Osteocyte (in vitro differentiated cells): ENCODE results near the gene CBLL2. TPM values are rescaled to one million over a fixed set of nuclear protein-coding genes. Genes with fewer than 3 reads are reported as not detected.
A peak's percentile ranks its signal among the peaks of the same experiment; 100 is the strongest.

ENCODE experiments used
- DNase-seq: peaks from one replicate; pipeline ENCODE4 v3.0.0; 2021; ENCODE audit warnings: mixed read lengths; ENCODE audit not compliant: unreplicated experiment; ENCODE audit errors: extremely low spot score
- H3K27ac Mint-ChIP-seq: one replicate; pipeline ENCODE4 v1.8.0; 2021; ENCODE audit warnings: mild to moderate bottlenecking, mixed read lengths; ENCODE audit not compliant: unreplicated experiment
- H3K27me3 Mint-ChIP-seq: one replicate; pipeline ENCODE4 v1.8.0; 2021; ENCODE audit warnings: mixed read lengths; ENCODE audit not compliant: unreplicated experiment
- H3K36me3 Mint-ChIP-seq: one replicate; pipeline ENCODE4 v1.8.0; 2021; ENCODE audit warnings: mixed read lengths; ENCODE audit not compliant: unreplicated experiment
- H3K4me1 Mint-ChIP-seq: one replicate; pipeline ENCODE4 v1.8.0; 2021; ENCODE audit warnings: mixed read lengths; ENCODE audit not compliant: unreplicated experiment
- H3K4me3 Mint-ChIP-seq: one replicate; pipeline ENCODE4 v1.8.0; 2021; ENCODE audit warnings: mild to moderate bottlenecking, moderate library complexity, mixed read lengths; ENCODE audit not compliant: unreplicated experiment
- H3K9me3 Mint-ChIP-seq: one replicate; pipeline ENCODE4 v1.8.0; 2021; ENCODE audit warnings: mixed read lengths; ENCODE audit not compliant: unreplicated experiment
- total RNA-seq: library from RNA; stranded (reverse); gene quantifications from 2 replicates; pipeline ENCODE4 v1.2.1, GENCODE V29; 2021
- TF ChIP-seq, protein P1 (sequence below): fragments of 200-600 bp; sonication (generic); IDR thresholded peaks from 2 replicates; pipeline ENCODE4 v1.5.0; 2021; ENCODE audit warnings: antibody characterized with exemption, mild to moderate bottlenecking, moderate library complexity

The CBLL2 gene
- total RNA-seq, 1 donor from 2014 or later = not detected

GRCh38 chrX:22248401-22248800 lies 24.3 kb upstream of the CBLL2 start:
- no peak for DNase-seq
- Mint-ChIP-seq H3K4me3 (no peak overlapping the region), H3K27ac (peak overlapping the region; percentile 47), H3K36me3 (no peaks in the 10 kb centered on the region), H3K9me3 (peaks cover 2% of the 10 kb centered on the region), H3K27me3 (no peaks in the 10 kb centered on the region), H3K4me1 (peaks cover 33% of the 10 kb centered on the region)
- TF ChIP-seq, protein P1, sequence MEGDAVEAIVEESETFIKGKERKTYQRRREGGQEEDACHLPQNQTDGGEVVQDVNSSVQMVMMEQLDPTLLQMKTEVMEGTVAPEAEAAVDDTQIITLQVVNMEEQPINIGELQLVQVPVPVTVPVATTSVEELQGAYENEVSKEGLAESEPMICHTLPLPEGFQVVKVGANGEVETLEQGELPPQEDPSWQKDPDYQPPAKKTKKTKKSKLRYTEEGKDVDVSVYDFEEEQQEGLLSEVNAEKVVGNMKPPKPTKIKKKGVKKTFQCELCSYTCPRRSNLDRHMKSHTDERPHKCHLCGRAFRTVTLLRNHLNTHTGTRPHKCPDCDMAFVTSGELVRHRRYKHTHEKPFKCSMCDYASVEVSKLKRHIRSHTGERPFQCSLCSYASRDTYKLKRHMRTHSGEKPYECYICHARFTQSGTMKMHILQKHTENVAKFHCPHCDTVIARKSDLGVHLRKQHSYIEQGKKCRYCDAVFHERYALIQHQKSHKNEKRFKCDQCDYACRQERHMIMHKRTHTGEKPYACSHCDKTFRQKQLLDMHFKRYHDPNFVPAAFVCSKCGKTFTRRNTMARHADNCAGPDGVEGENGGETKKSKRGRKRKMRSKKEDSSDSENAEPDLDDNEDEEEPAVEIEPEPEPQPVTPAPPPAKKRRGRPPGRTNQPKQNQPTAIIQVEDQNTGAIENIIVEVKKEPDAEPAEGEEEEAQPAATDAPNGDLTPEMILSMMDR = no peak

DNA sequence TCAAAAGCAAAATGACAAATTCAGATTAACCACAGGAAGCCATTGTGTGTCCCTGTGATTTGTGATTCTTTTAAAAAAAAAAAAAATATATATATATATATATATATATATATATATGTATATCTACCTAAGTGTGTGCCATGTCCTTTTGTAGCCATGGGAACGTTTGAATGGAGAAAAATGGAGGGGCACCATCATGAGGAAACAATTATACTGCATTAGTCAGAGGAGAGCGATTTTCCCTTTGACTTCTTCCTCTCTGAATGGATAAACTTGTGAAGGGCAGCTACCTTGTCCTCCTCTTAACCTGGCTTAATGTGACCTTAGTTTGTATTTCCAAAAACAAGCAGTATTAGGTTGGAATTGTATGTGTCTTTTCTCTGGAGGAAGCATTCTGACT lies 23.3 kb upstream of the CBLL2 start:
- Mint-ChIP-seq H3K27ac (no peak overlapping the region), H3K9me3 (no peaks in the 10 kb centered on the region), H3K27me3 (no peaks in the 10 kb centered on the region), H3K36me3 (no peaks in the 10 kb centered on the region), H3K4me1 (peaks cover 33% of the 10 kb centered on the region), H3K4me3 (no peak overlapping the region)
- TF ChIP-seq, protein P1 = no peak
- no peak for DNase-seq

- Mint-ChIP-seq H3K27me3 (no peaks in the 10 kb centered on the region), H3K4me1 (no peaks in the 10 kb centered on the region), H3K27ac (no peak overlapping the region), H3K9me3 (no peaks in the 10 kb centered on the region), H3K36me3 (no peaks in the 10 kb centered on the region), H3K4me3 (no peak overlapping the region)
- DNase-seq = no peak
- TF ChIP-seq, protein P1 = no peak
Observed at GRCh38 chrX:22268706-22269105, 4.0 kb upstream of the CBLL2 start.

GRCh38 chrX:22273714-22274317 lies 1.1 kb downstream of the CBLL2 start:
- no peak overlapping the region for H3K4me3 Mint-ChIP-seq
- peaks cover 6% of the 10 kb centered on the region for H3K9me3 Mint-ChIP-seq
- H3K36me3 Mint-ChIP-seq = no peaks in the 10 kb centered on the region

GRCh38 chrX:22276781-22277180 lies 4.1 kb downstream of the CBLL2 start:
- no peak overlapping the region for H3K4me3 Mint-ChIP-seq
- H3K27me3 Mint-ChIP-seq = no peaks in the 10 kb centered on the region
- peaks cover 15% of the 10 kb centered on the region for H3K9me3 Mint-ChIP-seq
- TF ChIP-seq, protein P1 = no peak
- H3K36me3 Mint-ChIP-seq = no peaks in the 10 kb centered on the region
- H3K4me1 Mint-ChIP-seq = no peaks in the 10 kb centered on the region
- no peak overlapping the region for H3K27ac Mint-ChIP-seq
- no peak for DNase-seq

More at GRCh38 chrX:22273714-22274317, 1.1 kb downstream of the CBLL2 start:
- no peak for DNase-seq
- no peak overlapping the region for H3K27ac Mint-ChIP-seq
- TF ChIP-seq, protein P1 = no peak
- no peaks in the 10 kb centered on the region for H3K4me1 Mint-ChIP-seq
- no peaks in the 10 kb centered on the region for H3K27me3 Mint-ChIP-seq
